Measurements from ENCODE around the gene BTG3.

- TF ChIP-seq, protein P1, sequence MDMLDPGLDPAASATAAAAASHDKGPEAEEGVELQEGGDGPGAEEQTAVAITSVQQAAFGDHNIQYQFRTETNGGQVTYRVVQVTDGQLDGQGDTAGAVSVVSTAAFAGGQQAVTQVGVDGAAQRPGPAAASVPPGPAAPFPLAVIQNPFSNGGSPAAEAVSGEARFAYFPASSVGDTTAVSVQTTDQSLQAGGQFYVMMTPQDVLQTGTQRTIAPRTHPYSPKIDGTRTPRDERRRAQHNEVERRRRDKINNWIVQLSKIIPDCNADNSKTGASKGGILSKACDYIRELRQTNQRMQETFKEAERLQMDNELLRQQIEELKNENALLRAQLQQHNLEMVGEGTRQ (CRISPR knock-in tag; IDR thresholded peaks at IDR 0.05) = no peak
- TF ChIP-seq ZFP30 (CRISPR knock-in tag; IDR thresholded peaks at IDR 0.05; ENCODE audit: borderline replicate concordance) = no peak
- TF ChIP-seq JUN (IDR thresholded peaks at IDR 0.05; ENCODE audit: borderline replicate concordance, low read depth, low read length) = no peak
- no peak for TF ChIP-seq JUN (CRISPR knock-in tag; IDR thresholded peaks at IDR 0.05; ENCODE audit: borderline replicate concordance)
- no peak for TF ChIP-seq SP1 (CRISPR knock-in tag; IDR thresholded peaks at IDR 0.05)
- TF ChIP-seq, protein P2, sequence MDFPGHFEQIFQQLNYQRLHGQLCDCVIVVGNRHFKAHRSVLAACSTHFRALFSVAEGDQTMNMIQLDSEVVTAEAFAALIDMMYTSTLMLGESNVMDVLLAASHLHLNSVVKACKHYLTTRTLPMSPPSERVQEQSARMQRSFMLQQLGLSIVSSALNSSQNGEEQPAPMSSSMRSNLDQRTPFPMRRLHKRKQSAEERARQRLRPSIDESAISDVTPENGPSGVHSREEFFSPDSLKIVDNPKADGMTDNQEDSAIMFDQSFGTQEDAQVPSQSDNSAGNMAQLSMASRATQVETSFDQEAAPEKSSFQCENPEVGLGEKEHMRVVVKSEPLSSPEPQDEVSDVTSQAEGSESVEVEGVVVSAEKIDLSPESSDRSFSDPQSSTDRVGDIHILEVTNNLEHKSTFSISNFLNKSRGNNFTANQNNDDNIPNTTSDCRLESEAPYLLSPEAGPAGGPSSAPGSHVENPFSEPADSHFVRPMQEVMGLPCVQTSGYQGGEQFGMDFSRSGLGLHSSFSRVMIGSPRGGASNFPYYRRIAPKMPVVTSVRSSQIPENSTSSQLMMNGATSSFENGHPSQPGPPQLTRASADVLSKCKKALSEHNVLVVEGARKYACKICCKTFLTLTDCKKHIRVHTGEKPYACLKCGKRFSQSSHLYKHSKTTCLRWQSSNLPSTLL (IDR thresholded peaks at IDR 0.05) = no peak
- TF ChIP-seq ERF (CRISPR knock-in tag; IDR thresholded peaks at IDR 0.05) = no peak
Measured at GRCh38 chr21:17550671-17551308, 61.9 kb downstream of the BTG3 start.

All from K562 (cell line).